SK-N-SH (cell line): Measurements from ENCODE around the gene POU4F3. TPM values are rescaled to one million over a fixed set of nuclear protein-coding genes. Genes with fewer than 3 reads are reported as not detected.

Experiments
- CTCF ChIA-PET: fragments of 300-600, 350-600 bp; formaldehyde crosslinking; extraction: SDS; loops from one replicate; lab custom pipeline; 2021; lab: Yijun Ruan, JAX
- POLR2A ChIA-PET: fragments of 350-600 bp; sonication (Branson Sonifier 250); formaldehyde crosslinking; extraction: SDS; loops from one replicate; lab custom pipeline; 2020; ENCODE audit warnings: antibody characterized with exemption, inconsistent platforms; lab: Yijun Ruan, JAX
- DNase-seq: peaks from one replicate; pipeline ENCODE4 v3.0.0; 2012
- H2AFZ ChIP-seq: fragments of 200-600 bp; sonication (generic); 2 replicates; pipeline ENCODE4 v1.8.1; 2016; ENCODE audit warnings: antibody characterized with exemption, mild to moderate bottlenecking, low read depth
- H3F3A ChIP-seq: fragments of 200-600 bp; sonication (generic); replicated peaks from 2 replicates; pipeline ENCODE3; 2016; ENCODE audit warnings: antibody characterized with exemption, mild to moderate bottlenecking; ENCODE audit not compliant: insufficient read depth
- H3K27ac ChIP-seq, 2 experiments: fragments of 200-500 bp in 1 of 2; fragments of 200-600 bp in 1 of 2; sonication (Bioruptor generic) in 1 of 2; sonication (generic), shearing (Covaris generic) in 1 of 2; 2 replicates each; pipeline versions ENCODE4 v1.5.1 to v1.6.1; 2014 to 2016; ENCODE audit warnings: low read depth in 2 of 2, inconsistent platforms in 1 of 2, low read length in 1 of 2, mild to moderate bottlenecking in 1 of 2, mixed read lengths in 1 of 2
- H3K27me3 ChIP-seq: fragments of 200-600 bp; sonication (generic), shearing (Covaris generic); 2 replicates; pipeline ENCODE4 v1.6.1; 2016; ENCODE audit warnings: mixed run types; ENCODE audit not compliant: insufficient read depth
- H3K36me3 ChIP-seq, 2 experiments: fragments of 200-500 bp in 1 of 2; fragments of 200-600 bp in 1 of 2; sonication (Bioruptor generic) in 1 of 2; sonication (generic) in 1 of 2; replicated peaks in 1 of 2; 2 replicates each; pipeline versions ENCODE3 to v1.5.1; 2014 to 2016; ENCODE audit warnings: low read length in 1 of 2, mild to moderate bottlenecking in 1 of 2; ENCODE audit not compliant: insufficient read depth in 2 of 2, control insufficient read depth in 1 of 2
- H3K4me1 ChIP-seq, 2 experiments: fragments of 200-500 bp in 1 of 2; fragments of 200-600 bp in 1 of 2; sonication (Bioruptor generic) in 1 of 2; sonication (generic), shearing (Covaris generic) in 1 of 2; 2 replicates each; pipeline versions ENCODE4 v1.5.1 to v1.6.1; 2014 to 2016; ENCODE audit warnings: low read depth in 1 of 2, low read length in 1 of 2, mixed run types in 1 of 2; ENCODE audit not compliant: insufficient read depth in 2 of 2, control insufficient read depth in 1 of 2
- H3K4me2 ChIP-seq: fragments of 200-600 bp; sonication (generic), shearing (Covaris generic); 2 replicates; pipeline ENCODE4 v1.6.1; 2017; ENCODE audit warnings: mixed run types
- H3K4me3 ChIP-seq, 2 experiments: fragments of 200-500 bp in 1 of 2; fragments of 200-600 bp in 1 of 2; sonication (Bioruptor generic) in 1 of 2; sonication (generic), shearing (Covaris generic) in 1 of 2; 2 replicates each; pipeline versions ENCODE4 v1.5.1 to v1.8.1; 2014 to 2016; ENCODE audit warnings: low read depth in 2 of 2, inconsistent platforms in 1 of 2, low read length in 1 of 2, mild to moderate bottlenecking in 1 of 2, mixed read lengths in 1 of 2, moderate library complexity in 1 of 2
- H3K79me2 ChIP-seq: fragments of 200-600 bp; sonication (generic); 2 replicates; pipeline ENCODE4 v1.8.1; 2017; ENCODE audit warnings: mild to moderate bottlenecking; ENCODE audit not compliant: insufficient read depth
- H3K9ac ChIP-seq: fragments of 200-600 bp; sonication (generic); 2 replicates; pipeline ENCODE4 v1.6.1; 2017; ENCODE audit warnings: mixed run types
- H3K9me2 ChIP-seq: fragments of 200-600 bp; sonication (generic); 2 replicates; pipeline ENCODE4 v1.6.1; 2017; ENCODE audit warnings: mixed run types
- H3K9me3 ChIP-seq: fragments of 200-600 bp; sonication (generic); 2 replicates; pipeline ENCODE4 v1.6.1; 2017; ENCODE audit warnings: mixed run types, mild to moderate bottlenecking, moderate library complexity
- H4K20me1 ChIP-seq: fragments of 200-600 bp; sonication (generic); 2 replicates; pipeline ENCODE4 v1.6.1; 2017; ENCODE audit warnings: mild to moderate bottlenecking, mixed run types; ENCODE audit not compliant: insufficient read depth
- ELF1 ChIP-seq: IDR thresholded peaks from 2 replicates; pipeline ENCODE4 v1.4.0; 2012
- EZH2phosphoT487 ChIP-seq: fragments of 200-600 bp; sonication (generic); IDR thresholded peaks from 2 replicates; pipeline ENCODE4 v1.6.1; 2017; ENCODE audit warnings: low read depth, mixed run types, mild to moderate bottlenecking, antibody characterized with exemption, moderate library complexity, borderline replicate concordance
- FOSL2 ChIP-seq: IDR thresholded peaks from 2 replicates; pipeline ENCODE4 v1.4.0; 2012; ENCODE audit warnings: low read depth, mild to moderate bottlenecking, moderate library complexity, borderline replicate concordance
- FOXM1 ChIP-seq: IDR thresholded peaks from 2 replicates; pipeline ENCODE4 v1.4.0; 2012; ENCODE audit warnings: low read depth, mild to moderate bottlenecking
- GATA2 ChIP-seq: sonication (generic); formaldehyde crosslinking; IDR thresholded peaks from 2 replicates; pipeline ENCODE4 v1.5.0; 2020; ENCODE audit warnings: mild to moderate bottlenecking, missing genetic modification reagents
- MEF2A ChIP-seq: IDR thresholded peaks from 2 replicates; pipeline ENCODE4 v1.4.0; 2012; ENCODE audit warnings: low read depth, borderline replicate concordance
- NFIC ChIP-seq: IDR thresholded peaks from 2 replicates; pipeline ENCODE4 v1.4.0; 2012; ENCODE audit warnings: borderline replicate concordance
- NRF1 ChIP-seq: IDR thresholded peaks from 2 replicates; pipeline ENCODE4 v1.6.1; 2012; ENCODE audit warnings: low read depth, mild to moderate bottlenecking, low read length
- RCOR1 ChIP-seq: fragments of 150-350 bp; IDR thresholded peaks from 2 replicates; pipeline ENCODE4 v1.6.1; 2017; ENCODE audit warnings: antibody characterized with exemption, low read length
- RFX5 ChIP-seq: IDR thresholded peaks from 2 replicates; pipeline ENCODE4 v1.6.1; 2012; ENCODE audit warnings: mild to moderate bottlenecking, improper control_type of control experiment, low read length
- SMC3 ChIP-seq: IDR thresholded peaks from 2 replicates; pipeline ENCODE4 v1.6.1; 2012; ENCODE audit warnings: low read depth, low read length, improper control_type of control experiment
- TEAD4 ChIP-seq: IDR thresholded peaks from 2 replicates; pipeline ENCODE4 v1.4.0; 2012; ENCODE audit warnings: mild to moderate bottlenecking, borderline replicate concordance; ENCODE audit not compliant: insufficient read depth
- YY1 ChIP-seq: IDR thresholded peaks from 2 replicates; pipeline ENCODE4 v1.4.0; 2012; ENCODE audit warnings: low read depth, mild to moderate bottlenecking
- WGBS: methylation state at CpG from one replicate; pipeline ENCODE4 v1.1.6; 2017; ENCODE audit warnings: low lambda C conversion rate; 5-methylcytosine and 5-hydroxymethylcytosine counted together
- polyA plus RNA-seq, 3 experiments: library from polyadenylated mRNA; depleted of rRNA; stranded (reverse); fragments of >200 nt; gene quantifications; 2 replicates each; pipeline ENCODE4 v1.2.3, GENCODE V29; 2012
- TF ChIP-seq, protein P1 (sequence below): IDR thresholded peaks from 2 replicates; pipeline ENCODE4 v1.4.0; 2012; ENCODE audit warnings: low read depth, borderline replicate concordance
- TF ChIP-seq, protein P2 (sequence below): IDR thresholded peaks from 2 replicates; pipeline ENCODE4; 2012
- TF ChIP-seq, protein P3 (sequence below): IDR thresholded peaks from 2 replicates; pipeline ENCODE4 v1.4.0; 2012; ENCODE audit warnings: low read depth
- TF ChIP-seq, protein P4 (sequence below): IDR thresholded peaks from 2 replicates; pipeline ENCODE4 v1.4.0; 2012; ENCODE audit warnings: low read depth, borderline replicate concordance
- TF ChIP-seq, protein P5 (sequence below): fragments of 150-350 bp; IDR thresholded peaks from 2 replicates; pipeline ENCODE4 v1.6.1; 2016; ENCODE audit warnings: mild to moderate bottlenecking, low read depth, low read length

POU4F3 gene
- polyA plus RNA-seq, 1 of the 3 experiments (the other 2 are of a cell fraction), result 0.08 TPM

DNA sequence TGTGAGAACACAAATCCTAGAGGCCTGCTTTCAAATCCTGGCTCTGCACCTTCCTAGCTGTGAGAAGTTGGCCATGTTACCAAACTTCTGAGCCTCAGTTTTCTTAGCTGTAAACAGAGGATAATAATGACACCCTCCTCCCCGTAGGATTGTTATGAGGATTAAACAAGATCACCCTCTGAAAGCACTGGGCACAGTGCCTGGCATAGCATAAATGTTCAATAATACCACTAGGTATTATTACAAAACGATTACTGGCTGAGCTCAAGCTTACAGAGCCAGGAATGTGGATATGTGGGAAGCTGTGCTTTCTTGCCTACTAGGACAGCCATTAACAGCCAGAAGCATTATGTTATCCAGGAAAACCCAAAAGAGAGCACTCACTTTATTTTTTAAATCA is 30.8 kb upstream of the POU4F3 start:
- TF ChIP-seq ELF1 (no peak), NRF1 (no peak), NFIC (no peak), RCOR1 (no peak), SMC3 (no peak), YY1 (no peak), RFX5 (no peak), FOSL2 (no peak), TEAD4 (no peak), MEF2A (no peak)
- TF ChIP-seq, protein P1, sequence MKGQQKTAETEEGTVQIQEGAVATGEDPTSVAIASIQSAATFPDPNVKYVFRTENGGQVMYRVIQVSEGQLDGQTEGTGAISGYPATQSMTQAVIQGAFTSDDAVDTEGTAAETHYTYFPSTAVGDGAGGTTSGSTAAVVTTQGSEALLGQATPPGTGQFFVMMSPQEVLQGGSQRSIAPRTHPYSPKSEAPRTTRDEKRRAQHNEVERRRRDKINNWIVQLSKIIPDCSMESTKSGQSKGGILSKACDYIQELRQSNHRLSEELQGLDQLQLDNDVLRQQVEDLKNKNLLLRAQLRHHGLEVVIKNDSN, result no peak
- TF ChIP-seq, protein P2, sequence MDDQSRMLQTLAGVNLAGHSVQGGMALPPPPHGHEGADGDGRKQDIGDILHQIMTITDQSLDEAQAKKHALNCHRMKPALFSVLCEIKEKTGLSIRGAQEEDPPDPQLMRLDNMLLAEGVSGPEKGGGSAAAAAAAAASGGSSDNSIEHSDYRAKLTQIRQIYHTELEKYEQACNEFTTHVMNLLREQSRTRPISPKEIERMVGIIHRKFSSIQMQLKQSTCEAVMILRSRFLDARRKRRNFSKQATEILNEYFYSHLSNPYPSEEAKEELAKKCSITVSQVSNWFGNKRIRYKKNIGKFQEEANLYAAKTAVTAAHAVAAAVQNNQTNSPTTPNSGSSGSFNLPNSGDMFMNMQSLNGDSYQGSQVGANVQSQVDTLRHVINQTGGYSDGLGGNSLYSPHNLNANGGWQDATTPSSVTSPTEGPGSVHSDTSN, result no peak
- TF ChIP-seq, protein P3, sequence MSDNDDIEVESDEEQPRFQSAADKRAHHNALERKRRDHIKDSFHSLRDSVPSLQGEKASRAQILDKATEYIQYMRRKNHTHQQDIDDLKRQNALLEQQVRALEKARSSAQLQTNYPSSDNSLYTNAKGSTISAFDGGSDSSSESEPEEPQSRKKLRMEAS, result no peak
- DNase-seq, result no peak
- H3K36me3 ChIP-seq, result no peaks in the 10 kb centered on the region
- H3K9me3 ChIP-seq, result no peaks in the 10 kb centered on the region
- H3K9ac ChIP-seq, result no peak overlapping the region
- H3K4me2 ChIP-seq, result no peak overlapping the region
- CTCF ChIA-PET, result interaction anchor here (0.6 to 1.2 kb wide), 2 partner anchors 32 to 123 kb away, joined by 3 to 4 read pairs; no protein-coding TSS in a partner anchor
- H3K27ac ChIP-seq, result no peak overlapping the region
- no peak overlapping the region for H3K4me3 ChIP-seq
- no peaks in the 10 kb centered on the region for H3K27me3 ChIP-seq
- POLR2A ChIA-PET, result no interaction called here
- H3K9me2 ChIP-seq, result no peaks in the 10 kb centered on the region
- H3F3A ChIP-seq, result no peaks in the 10 kb centered on the region
- H2AFZ ChIP-seq, result no peak overlapping the region
- no peaks in the 10 kb centered on the region for H4K20me1 ChIP-seq
- H3K79me2 ChIP-seq, result no peaks in the 10 kb centered on the region
- H3K4me1 ChIP-seq, result no peaks in the 10 kb centered on the region
- WGBS, result 38% methylated on average over 2 of the region's 2 CpGs

DNA sequence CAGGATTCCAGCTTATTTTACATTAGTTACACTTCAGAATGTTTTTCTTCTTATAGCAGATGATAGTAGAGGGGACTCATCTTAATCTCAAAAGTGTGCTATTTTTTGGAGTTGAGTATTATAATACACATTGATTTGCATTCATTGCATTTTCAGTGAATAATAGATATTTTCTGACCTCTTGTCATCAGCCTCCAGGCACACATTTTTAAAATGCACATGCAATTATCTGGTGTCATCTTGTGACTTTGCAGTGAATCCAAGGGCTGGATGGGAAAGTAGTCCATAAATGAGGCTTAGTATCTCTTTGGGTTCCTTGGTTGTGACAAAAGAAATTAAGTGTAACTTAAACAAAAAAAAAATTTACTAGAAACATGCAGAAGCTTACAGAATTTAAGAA is 28.1 kb upstream of the POU4F3 start:
- DNase-seq, result no peak
- Histone ChIP-seq H3K27me3 (no peaks in the 10 kb centered on the region; the same call in 1 of the 2 replicates), H3K9me3 (no peaks in the 10 kb centered on the region), H3K9me2 (no peaks in the 10 kb centered on the region), H3K9ac (no peak overlapping the region), H4K20me1 (no peaks in the 10 kb centered on the region), H3K27ac (no peak overlapping the region), H3K4me3 (no peak overlapping the region), H3K4me2 (no peak overlapping the region), H3K79me2 (no peaks in the 10 kb centered on the region), H3K4me1 (no peaks in the 10 kb centered on the region), H3K36me3 (no peaks in the 10 kb centered on the region), H2AFZ (no peak overlapping the region), H3F3A (no peaks in the 10 kb centered on the region)
- CTCF ChIA-PET, result no interaction called here
- POLR2A ChIA-PET, result no interaction called here
- TF ChIP-seq GATA2 (no peak), FOXM1 (no peak), RCOR1 (no peak), SMC3 (no peak), EZH2phosphoT487 (no peak)
- TF ChIP-seq, protein P1, result no peak
- TF ChIP-seq, protein P4, sequence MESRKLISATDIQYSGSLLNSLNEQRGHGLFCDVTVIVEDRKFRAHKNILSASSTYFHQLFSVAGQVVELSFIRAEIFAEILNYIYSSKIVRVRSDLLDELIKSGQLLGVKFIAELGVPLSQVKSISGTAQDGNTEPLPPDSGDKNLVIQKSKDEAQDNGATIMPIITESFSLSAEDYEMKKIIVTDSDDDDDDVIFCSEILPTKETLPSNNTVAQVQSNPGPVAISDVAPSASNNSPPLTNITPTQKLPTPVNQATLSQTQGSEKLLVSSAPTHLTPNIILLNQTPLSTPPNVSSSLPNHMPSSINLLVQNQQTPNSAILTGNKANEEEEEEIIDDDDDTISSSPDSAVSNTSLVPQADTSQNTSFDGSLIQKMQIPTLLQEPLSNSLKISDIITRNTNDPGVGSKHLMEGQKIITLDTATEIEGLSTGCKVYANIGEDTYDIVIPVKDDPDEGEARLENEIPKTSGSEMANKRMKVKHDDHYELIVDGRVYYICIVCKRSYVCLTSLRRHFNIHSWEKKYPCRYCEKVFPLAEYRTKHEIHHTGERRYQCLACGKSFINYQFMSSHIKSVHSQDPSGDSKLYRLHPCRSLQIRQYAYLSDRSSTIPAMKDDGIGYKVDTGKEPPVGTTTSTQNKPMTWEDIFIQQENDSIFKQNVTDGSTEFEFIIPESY, result no peak
- TF ChIP-seq, protein P5, sequence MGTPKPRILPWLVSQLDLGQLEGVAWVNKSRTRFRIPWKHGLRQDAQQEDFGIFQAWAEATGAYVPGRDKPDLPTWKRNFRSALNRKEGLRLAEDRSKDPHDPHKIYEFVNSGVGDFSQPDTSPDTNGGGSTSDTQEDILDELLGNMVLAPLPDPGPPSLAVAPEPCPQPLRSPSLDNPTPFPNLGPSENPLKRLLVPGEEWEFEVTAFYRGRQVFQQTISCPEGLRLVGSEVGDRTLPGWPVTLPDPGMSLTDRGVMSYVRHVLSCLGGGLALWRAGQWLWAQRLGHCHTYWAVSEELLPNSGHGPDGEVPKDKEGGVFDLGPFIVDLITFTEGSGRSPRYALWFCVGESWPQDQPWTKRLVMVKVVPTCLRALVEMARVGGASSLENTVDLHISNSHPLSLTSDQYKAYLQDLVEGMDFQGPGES, result no peak
- TF ChIP-seq, protein P3, result no peak
